AG04449 (cell line): Measurements from ENCODE around the gene PDE9A.

Source experiments
- CTCF ChIA-PET: fragments of 350-600 bp; formaldehyde crosslinking; extraction: SDS; loops from one replicate; lab custom pipeline; 2021; ENCODE audit warnings: antibody characterized with exemption; lab: Yijun Ruan, JAX
- POLR2A ChIA-PET: fragments of 400-600, 350-600 bp; formaldehyde crosslinking; extraction: SDS; loops from one replicate; lab custom pipeline; 2020; ENCODE audit warnings: antibody characterized with exemption, inconsistent platforms; lab: Yijun Ruan, JAX
- DNase-seq: peaks from one replicate; pipeline ENCODE4 v3.0.0-alpha.2; 2010; ENCODE audit warnings: low read depth, low spot score
- H3K4me3 ChIP-seq: 2 replicates; pipeline ENCODE4 v1.5.1; 2011; ENCODE audit warnings: low read depth, mild to moderate bottlenecking, control low read depth, low read length
- CTCF ChIP-seq: IDR thresholded peaks from one replicate; pipeline ENCODE4 v1.5.1; 2011; ENCODE audit warnings: mild to moderate bottlenecking, moderate library complexity, low read length, control low read depth, inconsistent platforms; ENCODE audit not compliant: insufficient read depth; ENCODE audit errors: missing control alignments

The PDE9A gene

GRCh38 chr21:42663200-42663750, 9.9 kb downstream of the PDE9A start:
- no peak overlapping the region for H3K4me3 ChIP-seq
- DNase-seq, result no peak
- POLR2A ChIA-PET, result no interaction called here
- CTCF ChIA-PET, result no interaction called here
- TF ChIP-seq CTCF, result no peak

- ChIA-PET POLR2A (no interaction called here), CTCF (no interaction called here)
- H3K4me3 ChIP-seq, result no peak overlapping the region
- DNase-seq, result no peak
- TF ChIP-seq CTCF, result no peak
These were observed 10.6 kb downstream of the PDE9A start for GRCh38 chr21:42663860-42664535.

GRCh38 chr21:42664614-42665013, 11.2 kb downstream of the PDE9A start:
- POLR2A ChIA-PET, result no interaction called here

GRCh38 chr21:42665026-42665425, 11.6 kb downstream of the PDE9A start:
- DNase-seq, result no peak
- POLR2A ChIA-PET, result no interaction called here
- CTCF ChIA-PET, result no interaction called here
- no peak overlapping the region for H3K4me3 ChIP-seq
- TF ChIP-seq CTCF, result no peak

More at GRCh38 chr21:42664614-42665013, 11.2 kb downstream of the PDE9A start:
- no peak for TF ChIP-seq CTCF
- no peak overlapping the region for H3K4me3 ChIP-seq
- DNase-seq, result no peak
- CTCF ChIA-PET, result no interaction called here

- ChIA-PET CTCF (no interaction called here), POLR2A (no interaction called here)
- DNase-seq, result no peak
- no peak overlapping the region for H3K4me3 ChIP-seq
- TF ChIP-seq CTCF, result no peak
These were observed 12.1 kb downstream of the PDE9A start for GRCh38 chr21:42665484-42665883.

GRCh38 chr21:42666023-42666747, 12.8 kb downstream of the PDE9A start:
- no peak overlapping the region for H3K4me3 ChIP-seq
- ChIA-PET CTCF (no interaction called here), POLR2A (no interaction called here)
- no peak for TF ChIP-seq CTCF
- no peak for DNase-seq
